ENCODE measurements around the gene SYNE3.

Gene SYNE3

DNA sequence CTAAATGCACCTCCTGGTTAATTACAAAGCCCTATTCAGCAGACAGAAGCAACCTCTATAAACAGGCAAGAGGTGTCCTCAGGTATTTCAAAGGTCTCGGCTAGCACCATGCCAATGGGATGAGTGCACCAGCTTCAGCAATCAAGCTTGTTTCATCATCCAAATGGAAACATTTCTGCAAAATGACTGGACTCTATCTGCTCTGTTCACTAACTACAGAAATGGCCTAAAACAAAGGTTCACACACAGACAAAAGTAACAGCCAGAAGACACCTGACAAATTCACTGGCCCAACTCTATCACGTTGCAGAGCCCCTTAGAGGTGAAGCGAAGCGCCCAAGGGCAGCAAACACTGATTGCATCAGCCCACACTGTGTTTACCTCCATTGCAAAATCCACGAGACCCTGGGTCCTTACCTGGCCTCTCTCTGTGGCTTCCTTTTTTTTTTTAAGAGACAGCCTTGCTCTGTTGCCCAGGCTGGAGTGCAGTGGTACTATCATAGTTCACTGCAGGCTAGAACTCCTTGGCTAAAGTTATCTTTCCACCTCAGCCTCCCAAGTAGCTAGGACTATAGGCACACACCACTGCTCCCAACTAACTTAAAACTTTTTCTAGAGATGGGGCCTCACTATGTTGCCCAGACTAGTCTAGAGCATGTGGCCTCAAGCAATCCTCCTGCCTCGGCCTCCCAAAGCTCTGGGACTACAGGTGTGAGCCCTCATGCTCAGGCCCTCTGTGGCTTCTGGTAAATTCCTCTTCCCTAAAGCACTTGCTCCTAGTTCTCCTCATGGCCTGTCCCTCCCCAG is 8.5 kb upstream of the SYNE3 start:
- Histone ChIP-seq H3K4me3 (ENCODE audit: insufficient read depth, low read length, poor library complexity, severe bottlenecking) (no peak overlapping the region), H3F3A (ENCODE audit: insufficient read depth) (0 out of 2 replicates have a peak, but pooled peaks cover 5% of the 10 kb centered on the region), H3K4me2 (ENCODE audit: low read depth, low read length, poor library complexity, severe bottlenecking) (no peak overlapping the region), H3K9me3 (ENCODE audit: insufficient read depth, low read length) (no peaks in the 10 kb centered on the region), H3K79me2 (ENCODE audit: insufficient read depth, low read length) (no peaks in the 10 kb centered on the region), H3K27me3 (ENCODE audit: low read length) (no peaks in the 10 kb centered on the region), H3K27ac (ENCODE audit: low read depth, low read length) (no peak overlapping the region), H2AFZ (ENCODE audit: low read depth, low read length, severe bottlenecking) (no peak overlapping the region), H3K9me2 (replicated peaks; ENCODE audit: insufficient read depth, low read length) (no peaks in the 10 kb centered on the region), H3K36me3 (ENCODE audit: low read length) (no peaks in the 10 kb centered on the region), H3K9ac (ENCODE audit: low read length) (no peak overlapping the region), H4K20me1 (ENCODE audit: low read depth, low read length) (no peaks in the 10 kb centered on the region)
- TF ChIP-seq, protein P1, sequence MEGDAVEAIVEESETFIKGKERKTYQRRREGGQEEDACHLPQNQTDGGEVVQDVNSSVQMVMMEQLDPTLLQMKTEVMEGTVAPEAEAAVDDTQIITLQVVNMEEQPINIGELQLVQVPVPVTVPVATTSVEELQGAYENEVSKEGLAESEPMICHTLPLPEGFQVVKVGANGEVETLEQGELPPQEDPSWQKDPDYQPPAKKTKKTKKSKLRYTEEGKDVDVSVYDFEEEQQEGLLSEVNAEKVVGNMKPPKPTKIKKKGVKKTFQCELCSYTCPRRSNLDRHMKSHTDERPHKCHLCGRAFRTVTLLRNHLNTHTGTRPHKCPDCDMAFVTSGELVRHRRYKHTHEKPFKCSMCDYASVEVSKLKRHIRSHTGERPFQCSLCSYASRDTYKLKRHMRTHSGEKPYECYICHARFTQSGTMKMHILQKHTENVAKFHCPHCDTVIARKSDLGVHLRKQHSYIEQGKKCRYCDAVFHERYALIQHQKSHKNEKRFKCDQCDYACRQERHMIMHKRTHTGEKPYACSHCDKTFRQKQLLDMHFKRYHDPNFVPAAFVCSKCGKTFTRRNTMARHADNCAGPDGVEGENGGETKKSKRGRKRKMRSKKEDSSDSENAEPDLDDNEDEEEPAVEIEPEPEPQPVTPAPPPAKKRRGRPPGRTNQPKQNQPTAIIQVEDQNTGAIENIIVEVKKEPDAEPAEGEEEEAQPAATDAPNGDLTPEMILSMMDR (IDR thresholded peaks at IDR 0.05; ENCODE audit: insufficient read depth, low read length, poor library complexity, severe bottlenecking), result no peak
- TF ChIP-seq EZH2phosphoT487 (conservative IDR thresholded peaks at IDR 0.05; ENCODE audit: low read length), result no peak

DNA sequence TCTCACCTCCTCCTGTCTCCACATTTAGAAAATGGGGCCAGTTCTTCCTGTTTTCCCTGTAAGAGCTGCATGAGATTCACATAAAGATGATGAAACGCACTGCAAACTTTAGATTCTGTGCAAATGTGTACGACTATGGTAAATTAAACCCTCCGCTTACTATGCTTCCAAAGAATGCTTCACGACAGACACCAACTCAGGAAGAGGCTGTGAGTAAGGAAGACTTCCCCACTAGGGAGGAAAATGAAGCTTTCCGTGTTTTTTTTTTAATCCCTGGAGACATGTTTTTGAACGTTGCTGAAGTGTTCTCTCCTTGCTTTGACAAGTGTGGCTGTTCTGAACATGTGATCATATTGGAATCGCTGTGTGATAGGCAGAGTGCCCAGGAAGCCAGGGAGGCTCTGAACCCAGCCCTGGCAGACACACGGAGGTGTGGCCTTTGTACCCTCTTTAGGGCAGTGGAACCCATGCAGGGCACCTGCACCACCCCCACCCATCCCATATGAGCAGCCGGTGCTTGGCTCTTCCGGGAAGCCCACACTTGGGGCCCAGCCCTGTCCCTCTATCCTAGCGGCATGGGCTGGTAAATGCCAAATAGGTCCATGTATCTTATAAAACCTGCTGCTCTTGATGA is 7.5 kb upstream of the SYNE3 start:
- Histone ChIP-seq H3K9ac (ENCODE audit: low read length) (no peak overlapping the region), H3K27ac (ENCODE audit: low read depth, low read length) (no peak overlapping the region), H4K20me1 (ENCODE audit: low read depth, low read length) (no peaks in the 10 kb centered on the region), H3K4me3 (ENCODE audit: insufficient read depth, low read length, poor library complexity, severe bottlenecking) (no peak overlapping the region), H3K36me3 (ENCODE audit: low read length) (no peaks in the 10 kb centered on the region), H3K27me3 (ENCODE audit: low read length) (no peaks in the 10 kb centered on the region), H3K9me2 (replicated peaks; ENCODE audit: insufficient read depth, low read length) (no peaks in the 10 kb centered on the region), H3K9me3 (ENCODE audit: insufficient read depth, low read length) (no peaks in the 10 kb centered on the region), H2AFZ (ENCODE audit: low read depth, low read length, severe bottlenecking) (no peak overlapping the region), H3K4me2 (ENCODE audit: low read depth, low read length, poor library complexity, severe bottlenecking) (no peak overlapping the region), H3K79me2 (ENCODE audit: insufficient read depth, low read length) (no peaks in the 10 kb centered on the region), H3F3A (ENCODE audit: insufficient read depth) (no peaks in the 10 kb centered on the region)
- TF ChIP-seq, protein P1 (IDR thresholded peaks at IDR 0.05; ENCODE audit: insufficient read depth, low read length, poor library complexity, severe bottlenecking), result no peak
- no peak for TF ChIP-seq EZH2phosphoT487 (conservative IDR thresholded peaks at IDR 0.05; ENCODE audit: low read length)

DNA sequence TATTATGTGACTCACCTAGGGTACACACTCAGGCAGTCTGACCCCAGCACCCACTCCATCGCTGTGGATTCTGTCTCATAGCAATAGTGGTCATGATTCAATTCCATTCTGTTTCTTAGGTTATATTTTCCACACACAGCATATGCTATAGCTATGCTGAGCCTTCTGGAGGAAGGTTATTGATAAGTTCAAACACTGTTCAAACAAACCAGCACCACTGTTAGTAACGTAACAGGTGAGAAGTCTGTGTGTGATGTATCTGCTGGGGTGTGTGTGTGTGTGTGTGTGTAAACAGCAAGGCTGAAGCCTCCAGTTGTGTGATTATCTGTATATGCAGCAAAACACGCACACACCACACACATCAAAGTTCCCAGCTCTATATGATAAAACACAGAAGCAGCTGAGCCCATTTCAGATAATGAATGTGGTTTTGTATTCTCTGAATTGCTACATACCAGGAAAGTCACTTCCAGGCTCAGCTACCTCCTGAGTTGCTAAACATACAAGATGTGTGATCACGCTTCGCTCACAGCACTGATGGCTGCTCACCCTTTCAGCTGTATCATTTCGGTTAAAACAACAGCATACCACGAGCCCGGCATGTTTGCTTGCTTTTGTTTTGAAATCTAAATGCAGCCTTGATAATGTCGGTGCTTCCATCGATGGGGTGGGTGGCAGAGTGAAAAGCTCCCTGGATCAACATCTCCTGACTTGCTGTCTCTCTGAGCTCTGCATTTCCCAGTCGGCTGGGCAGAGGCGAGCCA is 6.8 kb upstream of the SYNE3 start:
- Histone ChIP-seq H3K9me3 (ENCODE audit: insufficient read depth, low read length) (no peaks in the 10 kb centered on the region), H3K36me3 (ENCODE audit: low read length) (no peaks in the 10 kb centered on the region), H3K27me3 (ENCODE audit: low read length) (no peaks in the 10 kb centered on the region), H3K9me2 (replicated peaks; ENCODE audit: insufficient read depth, low read length) (no peaks in the 10 kb centered on the region), H3K79me2 (ENCODE audit: insufficient read depth, low read length) (no peaks in the 10 kb centered on the region), H3K27ac (ENCODE audit: low read depth, low read length) (no peak overlapping the region), H2AFZ (ENCODE audit: low read depth, low read length, severe bottlenecking) (no peak overlapping the region), H3F3A (ENCODE audit: insufficient read depth) (no peaks in the 10 kb centered on the region), H3K9ac (ENCODE audit: low read length) (no peak overlapping the region), H3K4me3 (ENCODE audit: insufficient read depth, low read length, poor library complexity, severe bottlenecking) (no peak overlapping the region), H3K4me2 (ENCODE audit: low read depth, low read length, poor library complexity, severe bottlenecking) (no peak overlapping the region), H4K20me1 (ENCODE audit: low read depth, low read length) (no peaks in the 10 kb centered on the region)
- no peak for TF ChIP-seq EZH2phosphoT487 (conservative IDR thresholded peaks at IDR 0.05; ENCODE audit: low read length)
- TF ChIP-seq, protein P1 (IDR thresholded peaks at IDR 0.05; ENCODE audit: insufficient read depth, low read length, poor library complexity, severe bottlenecking), result no peak

Measured in SU-DHL-6 (cell line).